ENCODE results near the gene CYP4F22. TPM values are rescaled to one million over a fixed set of nuclear protein-coding genes. Genes with fewer than 3 reads are reported as not detected.
A peak's percentile ranks its signal among the peaks of the same experiment; 100 is the strongest.

Gene CYP4F22
- total RNA-seq, 1 experiment from 2014 or later = not detected

- Histone ChIP-seq H3K9me3 (ENCODE audit: control insufficient read depth, low read depth, low read length) (peaks cover 10% of the 10 kb centered on the region), H3K79me2 (ENCODE audit: insufficient read depth, low read length) (no peaks in the 10 kb centered on the region), H4K91ac (ENCODE audit: insufficient read length, low read depth, low read length) (no peak overlapping the region), H3T11ph (ENCODE audit: low read length) (no peak overlapping the region), H2BK120ac (ENCODE audit: low read depth, low read length, poor library complexity, severe bottlenecking) (no peak overlapping the region), H2AFZ (ENCODE audit: low read length) (no peak overlapping the region), H3K27ac (ENCODE audit: insufficient read length, low read depth, low read length) (no peak overlapping the region), H3K4me1 (ENCODE audit: insufficient read depth, low read length) (no peaks in the 10 kb centered on the region), H3K4ac (ENCODE audit: low read depth, low read length) (no peak overlapping the region), H3K4me2 (ENCODE audit: insufficient read depth, insufficient read length, low read length) (peak overlapping the region; percentile 37), H3K14ac (ENCODE audit: insufficient read depth, low read length) (no peak overlapping the region), H3K23me2 (ENCODE audit: insufficient read length, low read depth, low read length, poor library complexity, severe bottlenecking) (no peaks in the 10 kb centered on the region), H3K23ac (ENCODE audit: insufficient read length, low read depth, low read length) (no peak overlapping the region), H3K79me1 (ENCODE audit: insufficient read depth, low read depth, low read length, poor library complexity, severe bottlenecking) (no peaks in the 10 kb centered on the region), H3K27me3 (ENCODE audit: insufficient read depth, low read length) (no peaks in the 10 kb centered on the region), H2BK12ac (ENCODE audit: insufficient read length, low read depth, low read length) (no peak overlapping the region), H2BK5ac (ENCODE audit: insufficient read length, low read length) (no peak overlapping the region), H4K20me1 (ENCODE audit: control insufficient read depth, insufficient read depth, insufficient read length) (no peaks in the 10 kb centered on the region), H2BK15ac (ENCODE audit: low read depth, low read length) (no peak overlapping the region), H2BK20ac (ENCODE audit: low read depth, low read length, poor library complexity, severe bottlenecking) (no peak overlapping the region), H3K9ac (ENCODE audit: extremely low read depth, insufficient read length, low read length) (no peak overlapping the region), H4K5ac (ENCODE audit: insufficient read length, low read depth, low read length) (no peak overlapping the region), H2AK5ac (ENCODE audit: insufficient read length, low read length) (no peak overlapping the region), H3K18ac (ENCODE audit: insufficient read length, low read depth, low read length) (no peak overlapping the region), H3K56ac (ENCODE audit: insufficient read length, low read depth, low read length) (no peak overlapping the region), H4K8ac (replicated peaks; ENCODE audit: insufficient read length, low read depth, low read length) (no peak overlapping the region)
- Mint-ChIP-seq H3K9me3 (peaks cover 9 to 42% of the 10 kb centered on the region in 2 experiments), H3K27ac (peak overlapping the region in 1 of 3 experiments; percentile 50; a peak in 1 of 7 replicates), H3K27me3 (ENCODE audit: low read depth) (peaks cover 7% of the 10 kb centered on the region; the same call in 1 of the 2 replicates), H3K36me3 (ENCODE audit: insufficient read depth in 1 of 3, low read depth in 3 of 3) (peaks cover 0 to 2% (median 0%) of the 10 kb centered on the region in 3 experiments; a peak in 2 of 7 replicates), H3K4me1 (peaks cover 2% of the 10 kb centered on the region in 2 experiments; a peak in 3 of 4 replicates), H3K4me3 (peak overlapping the region in 1 of 2 experiments; percentile 72; a peak in 3 of 5 replicates)
- no peak for TF ChIP-seq CTCF (conservative IDR thresholded peaks at IDR 0.05)
- no CpG with 5 or more reads among the region's 7 CpGs for WGBS (ENCODE audit: extremely low coverage, insufficient read length, low lambda C conversion rate)
- DNase-seq = no peak
Measured at GRCh38 chr19:15556634-15557181, 48.4 kb downstream of the CYP4F22 start.
